ENCODE results near the gene AZIN2.

The AZIN2 gene

GRCh38 chr1:33126411-33127000 lies 45.6 kb downstream of the AZIN2 start:
- no peak for DNase-seq (ENCODE audit: low spot score)
- no peak for TF ChIP-seq CTCF (IDR thresholded peaks at IDR 0.05; ENCODE audit: extremely low read depth, insufficient read depth, missing control alignments)
- in situ Hi-C loops (cut with MboI; ENCODE audit: low pct_unique_long_range_greater_than_20kb, low sequenced_read_pairs, unreplicated experiment), result no loop called here

GRCh38 chr1:33127001-33127823 lies 46.3 kb downstream of the AZIN2 start:
- in situ Hi-C loops (cut with MboI; ENCODE audit: low pct_unique_long_range_greater_than_20kb, low sequenced_read_pairs, unreplicated experiment), result no loop called here
- peak; percentile 92 for DNase-seq (ENCODE audit: low spot score)
- peak; percentile 95 for TF ChIP-seq CTCF (IDR thresholded peaks at IDR 0.05; ENCODE audit: extremely low read depth, insufficient read depth, missing control alignments)

GRCh38 chr1:33128781-33129180 lies 47.8 kb downstream of the AZIN2 start:
- DNase-seq (ENCODE audit: low spot score), result no peak
- in situ Hi-C loops (cut with MboI; ENCODE audit: low pct_unique_long_range_greater_than_20kb, low sequenced_read_pairs, unreplicated experiment), result no loop called here
- TF ChIP-seq CTCF (IDR thresholded peaks at IDR 0.05; ENCODE audit: extremely low read depth, insufficient read depth, missing control alignments), result no peak

- in situ Hi-C loops (cut with MboI; ENCODE audit: low pct_unique_long_range_greater_than_20kb, low sequenced_read_pairs, unreplicated experiment), result no loop called here
- no peak for TF ChIP-seq CTCF (IDR thresholded peaks at IDR 0.05; ENCODE audit: extremely low read depth, insufficient read depth, missing control alignments)
- no peak for DNase-seq (ENCODE audit: low spot score)
Measured at GRCh38 chr1:33130297-33130696, 49.3 kb downstream of the AZIN2 start.

- in situ Hi-C loops (cut with MboI; ENCODE audit: low pct_unique_long_range_greater_than_20kb, low sequenced_read_pairs, unreplicated experiment), result no loop called here
- DNase-seq (ENCODE audit: low spot score), result no peak
- no peak for TF ChIP-seq CTCF (IDR thresholded peaks at IDR 0.05; ENCODE audit: extremely low read depth, insufficient read depth, missing control alignments)
Measured at GRCh38 chr1:33131191-33131590, 50.2 kb downstream of the AZIN2 start.

GRCh38 chr1:33132549-33132948 lies 51.6 kb downstream of the AZIN2 start:
- TF ChIP-seq CTCF (IDR thresholded peaks at IDR 0.05; ENCODE audit: extremely low read depth, insufficient read depth, missing control alignments), result no peak
- in situ Hi-C loops (cut with MboI; ENCODE audit: low pct_unique_long_range_greater_than_20kb, low sequenced_read_pairs, unreplicated experiment), result no loop called here
- no peak for DNase-seq (ENCODE audit: low spot score)
